ENCODE data around the gene TF.

TF gene

DNA sequence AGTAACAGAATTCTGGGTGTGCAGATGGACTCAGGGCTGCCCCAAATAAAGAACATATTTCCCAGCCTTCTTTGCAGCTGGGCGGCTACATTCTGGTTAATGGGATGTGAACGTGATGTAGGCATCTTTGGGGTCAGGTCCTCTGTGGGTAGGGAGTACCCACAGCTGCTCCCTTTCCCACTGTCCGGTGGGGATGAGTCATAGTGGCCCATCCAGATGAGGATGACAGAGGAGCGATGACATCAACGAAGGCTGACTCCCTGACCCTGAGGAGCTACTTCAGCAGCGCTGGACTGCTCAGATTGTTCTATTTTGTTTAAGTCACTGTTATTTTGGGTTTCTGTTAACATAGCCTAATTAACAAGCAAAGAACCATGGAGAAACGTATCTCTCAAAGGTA is 97.4 kb downstream of the TF start:
- no peaks in the 10 kb centered on the region for H3K36me3 ChIP-seq (ENCODE audit: control insufficient read depth, insufficient read depth, low read length)
- no peak for DNase-seq (ENCODE audit: extremely low read depth, insufficient read length)
- TF ChIP-seq, protein P1, sequence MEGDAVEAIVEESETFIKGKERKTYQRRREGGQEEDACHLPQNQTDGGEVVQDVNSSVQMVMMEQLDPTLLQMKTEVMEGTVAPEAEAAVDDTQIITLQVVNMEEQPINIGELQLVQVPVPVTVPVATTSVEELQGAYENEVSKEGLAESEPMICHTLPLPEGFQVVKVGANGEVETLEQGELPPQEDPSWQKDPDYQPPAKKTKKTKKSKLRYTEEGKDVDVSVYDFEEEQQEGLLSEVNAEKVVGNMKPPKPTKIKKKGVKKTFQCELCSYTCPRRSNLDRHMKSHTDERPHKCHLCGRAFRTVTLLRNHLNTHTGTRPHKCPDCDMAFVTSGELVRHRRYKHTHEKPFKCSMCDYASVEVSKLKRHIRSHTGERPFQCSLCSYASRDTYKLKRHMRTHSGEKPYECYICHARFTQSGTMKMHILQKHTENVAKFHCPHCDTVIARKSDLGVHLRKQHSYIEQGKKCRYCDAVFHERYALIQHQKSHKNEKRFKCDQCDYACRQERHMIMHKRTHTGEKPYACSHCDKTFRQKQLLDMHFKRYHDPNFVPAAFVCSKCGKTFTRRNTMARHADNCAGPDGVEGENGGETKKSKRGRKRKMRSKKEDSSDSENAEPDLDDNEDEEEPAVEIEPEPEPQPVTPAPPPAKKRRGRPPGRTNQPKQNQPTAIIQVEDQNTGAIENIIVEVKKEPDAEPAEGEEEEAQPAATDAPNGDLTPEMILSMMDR (IDR thresholded peaks at IDR 0.05; ENCODE audit: insufficient read depth, low read length, poor library complexity, severe bottlenecking), result no peak
- H3K4me3 ChIP-seq (replicated peaks; ENCODE audit: low read depth, low read length), result no peak overlapping the region
- peaks cover 2% of the 10 kb centered on the region for H3K27me3 ChIP-seq (replicated peaks; ENCODE audit: control insufficient read depth, insufficient read depth, low read length)

DNA sequence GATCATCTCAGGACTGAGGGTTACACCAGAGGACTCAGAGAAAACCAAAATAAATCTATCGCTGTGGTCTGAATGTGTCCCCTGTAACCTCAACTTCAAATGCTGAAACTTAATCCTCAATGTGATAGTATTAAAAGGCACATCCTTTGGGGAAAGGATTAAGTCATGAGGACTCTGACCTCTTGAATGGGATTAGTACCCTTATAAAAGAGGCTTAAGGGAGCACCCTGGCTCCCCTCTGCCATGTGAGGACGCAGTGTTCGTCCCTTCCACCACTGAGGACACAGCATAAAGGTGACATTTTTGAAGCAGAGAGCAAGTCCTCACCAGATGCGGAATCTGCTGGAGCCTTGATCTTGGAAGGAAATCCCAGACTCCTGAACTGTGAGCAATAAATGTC is 98.9 kb downstream of the TF start:
- no peaks in the 10 kb centered on the region for H3K36me3 ChIP-seq (ENCODE audit: control insufficient read depth, insufficient read depth, low read length)
- H3K27me3 ChIP-seq (replicated peaks; ENCODE audit: control insufficient read depth, insufficient read depth, low read length), result peaks cover 2% of the 10 kb centered on the region
- TF ChIP-seq, protein P1 (IDR thresholded peaks at IDR 0.05; ENCODE audit: insufficient read depth, low read length, poor library complexity, severe bottlenecking), result no peak
- DNase-seq (ENCODE audit: extremely low read depth, insufficient read length), result no peak
- H3K4me3 ChIP-seq (replicated peaks; ENCODE audit: low read depth, low read length), result no peak overlapping the region
